ENCODE results near the gene EFNA3. TPM values are rescaled to one million over a fixed set of nuclear protein-coding genes. Genes with fewer than 3 reads are reported as not detected.

EFNA3 gene
- total and polyA plus RNA-seq, 2 experiments from 2014 or later: 10.3 to 13.6 TPM

- no peak within 1 kb of the TSS for H3K27ac Mint-ChIP-seq
- TF ChIP-seq CTCF (conservative IDR thresholded peaks at IDR 0.05; ENCODE audit: low read depth in 2 of 2): peak; percentile 81 to 94
- TF ChIP-seq JUNB (IDR thresholded peaks at IDR 0.05; ENCODE audit: unreplicated experiment): no peak
- peak; percentile 43; the same call in 1 of the 2 replicates for TF ChIP-seq CREB1 (CRISPR knock-in tag; IDR thresholded peaks at IDR 0.05; ENCODE audit: low read depth)
- Histone ChIP-seq H3K36me3 (ENCODE audit: insufficient read depth) (no peaks in the 10 kb centered on the region), H3K27me3 (ENCODE audit: insufficient read depth) (peaks cover 24% of the 10 kb centered on the region), H3K4me2 (peak within 1 kb of the TSS; percentile 98), H4K20me1 (replicated peaks; ENCODE audit: insufficient read depth) (peaks cover 3% of the 10 kb centered on the region; the same call in 1 of the 2 replicates), H2AFZ (peak within 1 kb of the TSS; percentile 97), H3K79me2 (replicated peaks; ENCODE audit: insufficient read depth) (no peaks in the 10 kb centered on the region), H3F3A (replicated peaks; ENCODE audit: low read depth) (peaks cover 12% of the 10 kb centered on the region; the same call in 1 of the 2 replicates), H3K9me2 (ENCODE audit: insufficient read depth) (no peaks in the 10 kb centered on the region), H3K4me3 (peak within 1 kb of the TSS; percentile 90), H3K27ac (ENCODE audit: low read depth) (no peak within 1 kb of the TSS), H3K4me1 (ENCODE audit: insufficient read depth) (peaks cover 18% of the 10 kb centered on the region; the same call in 1 of the 2 replicates)
- peak within 1 kb of the TSS; percentile 82 for H3K4me3 Mint-ChIP-seq
- H3K36me3 Mint-ChIP-seq (ENCODE audit: low read depth): no peaks in the 10 kb centered on the region; the same call in 2 of the 3 replicates
- DNase-seq (ENCODE audit: low spot score) (peak; percentile 93), ATAC-seq (peak; percentile 76)
- H3K4me1 Mint-ChIP-seq: peaks cover 45% of the 10 kb centered on the region
- H3K9me3 Mint-ChIP-seq: no peaks in the 10 kb centered on the region; the same call in 2 of the 3 replicates
- peaks cover 32% of the 10 kb centered on the region for H3K27me3 Mint-ChIP-seq (ENCODE audit: insufficient read depth, low read depth, poor library complexity)
Measured at GRCh38 chr1:155050560-155051341, 27.9 kb upstream of the EFNA3 start, which contains the start of gene ADAM15. ADAM15 (plus strand) TSS chr1:155051316; CDS start chr1:155051387, 71 bp downstream.

GRCh38 chr1:155051342-155051776, 27.3 kb upstream of the EFNA3 start:
- H3K36me3 Mint-ChIP-seq (ENCODE audit: low read depth): no peaks in the 10 kb centered on the region; the same call in 2 of the 3 replicates
- peak overlapping the region; percentile 76 for H3K4me3 Mint-ChIP-seq
- no peak overlapping the region for H3K27ac Mint-ChIP-seq
- H3K27ac ChIP-seq (ENCODE audit: low read depth): no peak overlapping the region
- peaks cover 18% of the 10 kb centered on the region; the same call in 1 of the 2 replicates for H3K4me1 ChIP-seq (ENCODE audit: insufficient read depth)
- DNase-seq (ENCODE audit: low spot score): no peak
- H3K27me3 ChIP-seq (ENCODE audit: insufficient read depth): peaks cover 24% of the 10 kb centered on the region
- peaks cover 30% of the 10 kb centered on the region for H3K27me3 Mint-ChIP-seq (ENCODE audit: insufficient read depth, low read depth, poor library complexity)
- H3K9me2 ChIP-seq (ENCODE audit: insufficient read depth): no peaks in the 10 kb centered on the region
- H3K4me2 ChIP-seq: peak overlapping the region; percentile 98
- H4K20me1 ChIP-seq (replicated peaks; ENCODE audit: insufficient read depth): peaks cover 3% of the 10 kb centered on the region; the same call in 1 of the 2 replicates
- H3K4me1 Mint-ChIP-seq: peaks cover 41% of the 10 kb centered on the region
- H3K9me3 Mint-ChIP-seq: no peaks in the 10 kb centered on the region; the same call in 2 of the 3 replicates
- peak; percentile 24 for ATAC-seq
- peak overlapping the region; percentile 84; the same call in 1 of the 2 replicates for H2AFZ ChIP-seq
- TF ChIP-seq POLR2AphosphoS5 (IDR thresholded peaks at IDR 0.05; ENCODE audit: low read depth): peak; percentile 66
- TF ChIP-seq STAT1 (IDR thresholded peaks at IDR 0.05; ENCODE audit: unreplicated experiment): no peak
- H3F3A ChIP-seq (replicated peaks; ENCODE audit: low read depth): peaks cover 12% of the 10 kb centered on the region; the same call in 1 of the 2 replicates
- no peaks in the 10 kb centered on the region for H3K79me2 ChIP-seq (replicated peaks; ENCODE audit: insufficient read depth)
- no peaks in the 10 kb centered on the region for H3K36me3 ChIP-seq (ENCODE audit: insufficient read depth)
- peak overlapping the region; percentile 90 for H3K4me3 ChIP-seq
